HG03354 (cell line): ENCODE measurements around the gene CEP57.
"Not testable (repeated sequence)": the region's sequence is repeated elsewhere in the genome, so short reads cannot be mapped to it uniquely, and the experiment has no call there.

Experiments used
- ATAC-seq: cut with Tn5 transposase; IDR thresholded peaks from one replicate; pipeline ENCODE4 v1.9.1; 2021; ENCODE audit warnings: mild to moderate bottlenecking; ENCODE audit not compliant: unreplicated experiment, poor library complexity, severe bottlenecking

Gene CEP57

DNA sequence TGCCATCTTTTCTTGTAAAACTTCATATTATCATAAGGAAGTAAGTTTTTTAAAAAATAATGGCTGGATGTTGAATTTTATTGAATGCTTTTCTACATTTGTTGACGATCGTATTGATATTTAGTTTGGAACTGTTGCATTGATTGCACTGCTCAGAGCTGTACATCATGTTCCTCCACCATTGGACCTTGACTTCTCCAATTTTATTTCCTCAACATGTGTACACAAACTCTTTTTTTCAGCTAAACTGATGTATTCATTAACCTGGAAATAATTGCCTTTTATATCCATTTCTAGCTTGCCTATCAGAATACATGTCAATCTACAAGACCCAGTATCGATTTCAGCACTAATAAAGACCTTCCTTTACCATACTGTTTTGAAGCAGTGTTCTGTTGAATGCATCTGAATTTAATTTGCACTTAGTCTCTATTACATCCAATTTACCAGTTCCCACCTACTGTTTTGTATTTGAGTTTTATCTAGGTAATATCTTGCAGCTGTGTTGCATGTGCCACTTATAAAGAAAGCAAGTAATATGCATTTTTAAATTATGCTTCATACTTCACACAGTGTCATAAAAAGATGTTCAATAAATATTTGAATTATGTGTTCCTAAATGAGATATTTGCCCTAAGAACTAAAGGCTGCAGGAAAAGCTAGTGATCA is 5.5 kb downstream of the CEP57 start:
- ATAC-seq: no peak

DNA sequence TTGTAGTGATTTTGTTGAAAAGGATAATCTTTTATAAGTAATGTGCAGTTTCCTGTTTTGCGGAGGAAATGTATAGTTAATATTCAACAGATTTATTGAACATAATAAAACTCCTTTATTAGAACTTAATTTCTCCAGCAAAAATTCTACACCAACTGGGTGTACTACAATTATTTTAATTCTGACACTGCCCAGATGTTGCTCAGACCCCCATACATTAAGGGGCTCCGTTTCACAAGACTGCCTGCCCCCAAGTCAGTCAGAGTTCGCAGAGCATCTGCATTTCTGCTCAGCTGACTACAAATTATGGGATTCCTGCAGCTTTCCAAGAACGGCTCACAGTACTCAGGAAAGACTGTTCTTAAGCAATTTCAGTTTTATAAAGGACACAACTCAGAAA is 6.2 kb downstream of the CEP57 start:
- ATAC-seq: no peak

DNA sequence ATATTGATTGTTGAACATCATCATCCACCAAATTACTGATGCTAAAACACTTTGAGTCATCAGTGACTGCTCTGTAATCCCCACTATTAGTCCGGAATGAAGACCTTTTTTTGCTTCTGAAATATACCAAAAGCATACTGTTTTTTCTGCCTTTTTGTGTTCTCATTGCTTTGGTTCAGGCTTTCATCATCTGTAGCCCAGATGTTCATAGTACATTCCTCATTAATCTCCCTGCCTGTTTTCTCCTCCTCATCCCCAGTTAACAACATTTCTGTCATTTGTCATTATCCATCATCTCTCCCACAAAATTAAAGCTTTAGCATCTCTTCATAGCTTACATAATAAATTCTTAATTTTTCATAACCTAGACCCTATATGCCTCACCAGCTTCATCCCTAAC is 9.2 kb downstream of the CEP57 start:
- ATAC-seq: no peak

DNA sequence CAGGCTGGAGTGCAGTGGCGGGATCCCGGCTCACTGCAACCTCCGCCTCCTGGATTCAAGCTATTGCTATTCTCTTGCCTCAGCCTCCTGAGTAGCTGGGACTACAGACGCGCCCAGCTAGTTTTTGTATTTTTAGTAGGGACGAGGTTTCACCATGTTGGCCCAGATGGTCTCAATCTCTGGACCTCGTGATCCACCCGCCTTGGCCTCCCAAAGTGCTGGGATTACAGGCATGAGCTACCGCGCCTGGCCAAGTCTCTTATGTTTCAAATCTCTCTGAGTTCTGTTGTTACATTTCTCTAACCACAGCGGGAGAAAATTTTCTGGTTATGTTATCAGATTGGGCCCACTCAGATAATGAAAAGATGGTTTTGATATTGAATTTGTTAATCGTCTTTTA is 10.1 kb downstream of the CEP57 start:
- ATAC-seq: no peak

DNA sequence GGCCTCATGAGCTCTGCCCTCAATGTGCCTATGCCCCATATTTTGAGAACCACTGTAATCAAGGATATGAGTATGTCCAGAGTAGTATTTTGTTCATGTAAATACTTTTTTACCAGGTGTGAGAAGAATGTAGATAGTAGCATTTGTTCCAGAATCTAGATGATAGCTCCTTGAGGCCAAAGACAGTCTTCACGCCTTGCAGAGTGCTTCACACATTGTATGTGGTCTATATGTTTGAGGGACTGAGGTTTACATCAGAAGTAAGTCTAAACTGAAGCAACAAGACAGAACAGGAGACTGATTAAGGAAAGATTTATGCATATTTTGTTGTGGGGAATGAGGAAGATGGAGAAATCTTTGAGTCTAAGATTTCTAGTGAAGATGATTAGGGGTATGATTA is 12.5 kb downstream of the CEP57 start:
- ATAC-seq: no peak

DNA sequence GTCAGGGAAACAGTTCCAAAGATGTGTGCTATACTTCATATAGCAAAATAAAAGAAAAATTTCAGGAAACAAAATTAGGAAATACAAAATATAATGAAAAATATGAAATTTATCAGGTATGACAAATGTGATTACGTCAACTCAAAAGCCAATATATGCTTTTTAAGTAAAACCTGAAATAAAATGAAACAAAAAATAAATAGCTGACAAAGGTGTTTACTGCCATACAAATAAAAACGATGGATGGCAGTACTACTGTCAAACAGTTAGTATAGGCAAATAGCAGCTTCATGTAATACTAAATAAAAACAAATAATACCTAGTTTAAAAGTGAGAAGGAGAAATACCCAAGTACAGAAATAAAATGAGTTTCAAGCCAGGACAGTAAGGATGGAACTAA is 13.7 kb downstream of the CEP57 start:
- no peak for ATAC-seq

DNA sequence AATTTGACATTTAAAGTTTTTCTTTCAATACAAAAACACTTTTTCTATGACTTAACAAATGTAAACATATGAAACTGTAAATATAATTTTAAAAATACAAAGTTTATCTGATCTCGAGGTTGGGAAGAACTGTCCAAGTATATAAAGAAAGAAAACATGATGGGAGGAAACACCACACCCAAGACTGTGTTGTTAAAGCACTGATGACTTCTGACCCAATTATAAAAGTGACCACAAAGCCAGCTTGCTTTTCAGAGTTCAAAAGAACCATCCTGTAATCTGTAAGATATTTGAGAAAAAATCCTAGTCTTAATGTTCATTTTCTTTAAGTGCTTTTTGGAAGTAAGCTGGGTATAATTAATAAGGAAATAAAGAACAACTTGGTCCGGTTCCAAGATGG is 15.6 kb downstream of the CEP57 start:
- ATAC-seq: no peak

DNA sequence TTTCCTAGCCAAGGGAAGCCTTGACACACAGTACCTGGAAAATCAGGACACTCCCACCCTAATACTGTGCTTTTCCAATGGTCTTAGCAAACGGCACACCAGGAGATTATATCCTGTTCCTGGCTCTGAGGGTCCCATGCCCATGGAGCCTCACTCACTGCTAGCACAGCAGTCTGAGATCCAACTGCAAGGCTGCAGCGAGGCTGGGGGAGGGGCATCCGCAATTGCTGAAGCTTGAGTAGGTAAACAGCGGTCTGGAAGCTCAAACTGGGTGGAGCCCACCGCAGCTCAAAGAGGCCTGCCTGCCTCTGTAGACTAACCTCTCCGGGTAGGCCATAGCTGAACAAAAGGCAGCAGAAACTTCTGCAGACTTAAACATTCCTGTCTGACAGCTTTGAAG is 16.2 kb downstream of the CEP57 start:
- ATAC-seq: not testable (repeated sequence)

DNA sequence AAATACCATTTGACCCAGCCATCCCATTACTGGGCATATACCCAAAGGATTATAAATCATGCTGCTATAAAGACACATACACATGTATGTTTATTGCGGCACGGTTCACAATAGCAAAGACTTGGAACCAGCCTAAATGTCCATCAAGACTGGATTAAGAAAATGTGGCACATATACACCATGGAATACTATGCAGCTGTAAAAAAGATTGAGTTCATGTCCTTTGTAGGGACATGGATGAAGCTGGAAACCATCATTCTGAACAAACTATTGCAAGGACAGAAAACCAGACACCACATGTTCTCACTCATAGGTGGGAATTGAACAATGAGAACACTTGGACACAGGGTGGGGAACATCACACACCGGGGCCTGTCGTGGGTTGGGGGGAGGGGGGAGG is 20.8 kb downstream of the CEP57 start:
- ATAC-seq: not testable (repeated sequence)

DNA sequence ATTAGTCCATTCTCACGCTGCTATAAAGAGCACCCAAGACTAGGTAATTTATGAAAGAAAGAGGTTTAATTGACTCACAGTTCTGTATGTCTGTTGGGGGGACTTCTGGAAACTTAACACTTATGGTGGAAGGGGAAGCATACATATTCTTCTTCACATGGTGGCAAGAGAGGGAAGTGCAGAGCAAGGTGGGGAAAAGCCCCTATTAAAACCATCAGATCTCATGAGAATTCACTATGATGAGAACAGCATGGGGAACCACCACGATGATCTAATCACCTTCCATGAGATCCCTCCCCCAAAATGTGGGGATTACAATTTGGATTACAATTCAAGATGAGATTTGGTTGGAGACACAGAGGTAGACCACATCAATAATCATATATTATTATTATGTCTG is 25.7 kb downstream of the CEP57 start:
- ATAC-seq: no peak

DNA sequence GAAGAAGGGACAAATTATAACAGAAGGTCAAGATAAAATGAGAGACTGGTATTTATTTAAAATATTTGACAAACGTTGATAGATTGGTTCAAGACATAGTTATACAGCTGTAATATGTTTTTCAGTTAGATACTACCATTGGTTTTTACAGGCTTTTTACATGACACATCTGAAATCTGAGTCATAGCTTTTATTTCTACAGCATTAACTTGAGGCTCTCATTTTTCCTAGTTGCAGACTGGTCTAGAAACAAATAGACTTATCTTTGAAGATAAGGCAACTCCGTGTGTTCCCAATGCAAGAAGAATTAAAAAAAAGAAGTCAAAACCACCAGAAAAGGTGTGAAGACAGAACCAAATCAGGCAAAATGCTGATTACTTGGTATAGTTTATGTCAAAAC is 31.3 kb downstream of the CEP57 start:
- ATAC-seq: no peak

DNA sequence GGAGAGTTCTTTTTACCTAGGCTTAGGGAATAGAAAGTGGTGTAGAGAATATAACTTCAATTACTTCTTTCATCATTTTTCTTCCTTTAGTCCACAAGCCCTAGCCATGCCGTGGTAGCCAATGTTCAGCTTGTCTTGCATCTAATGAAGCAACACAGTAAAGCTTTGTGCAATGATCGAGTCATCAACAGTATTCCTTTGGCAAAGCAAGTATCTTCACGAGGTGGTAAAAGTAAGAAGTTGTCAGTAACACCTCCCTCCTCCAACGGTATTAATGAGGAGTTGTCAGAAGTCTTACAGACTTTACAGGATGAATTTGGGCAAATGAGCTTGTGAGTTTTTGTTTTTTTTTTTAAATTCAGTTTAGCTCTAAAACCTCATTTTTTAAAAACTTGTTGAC is 37.4 kb downstream of the CEP57 start:
- no peak for ATAC-seq

DNA sequence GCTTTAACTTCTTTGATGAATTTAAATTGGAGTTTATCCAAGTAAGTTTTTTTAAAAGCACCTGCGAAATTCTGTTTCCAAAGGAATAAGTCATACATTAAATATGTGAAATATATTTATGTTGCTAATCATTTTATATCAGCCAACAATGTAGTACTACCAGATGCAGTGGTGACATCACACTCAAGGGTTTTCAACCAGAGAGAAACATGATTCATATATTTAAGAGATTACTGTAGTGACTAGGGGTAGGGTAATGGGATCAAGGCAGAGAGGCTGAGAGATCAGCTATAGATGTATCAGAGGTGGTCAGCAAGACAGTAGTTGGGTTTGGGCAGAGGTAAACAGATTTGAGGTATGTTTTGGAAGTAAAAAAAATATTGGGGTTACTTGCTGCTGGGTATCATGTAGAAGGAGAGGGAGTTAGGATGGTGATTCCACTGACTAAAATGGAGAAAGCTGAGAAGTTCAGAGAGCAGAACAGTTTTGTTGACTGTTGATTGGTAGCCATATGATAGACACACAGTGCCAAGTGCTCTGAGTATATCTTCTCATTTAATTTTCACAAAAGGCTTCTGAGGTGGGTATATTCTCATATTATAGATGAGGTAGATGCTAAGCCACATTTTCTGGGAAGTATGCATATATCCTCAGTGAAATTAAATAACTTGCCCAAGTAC is 39.4 kb downstream of the CEP57 start:
- no peak for ATAC-seq

DNA sequence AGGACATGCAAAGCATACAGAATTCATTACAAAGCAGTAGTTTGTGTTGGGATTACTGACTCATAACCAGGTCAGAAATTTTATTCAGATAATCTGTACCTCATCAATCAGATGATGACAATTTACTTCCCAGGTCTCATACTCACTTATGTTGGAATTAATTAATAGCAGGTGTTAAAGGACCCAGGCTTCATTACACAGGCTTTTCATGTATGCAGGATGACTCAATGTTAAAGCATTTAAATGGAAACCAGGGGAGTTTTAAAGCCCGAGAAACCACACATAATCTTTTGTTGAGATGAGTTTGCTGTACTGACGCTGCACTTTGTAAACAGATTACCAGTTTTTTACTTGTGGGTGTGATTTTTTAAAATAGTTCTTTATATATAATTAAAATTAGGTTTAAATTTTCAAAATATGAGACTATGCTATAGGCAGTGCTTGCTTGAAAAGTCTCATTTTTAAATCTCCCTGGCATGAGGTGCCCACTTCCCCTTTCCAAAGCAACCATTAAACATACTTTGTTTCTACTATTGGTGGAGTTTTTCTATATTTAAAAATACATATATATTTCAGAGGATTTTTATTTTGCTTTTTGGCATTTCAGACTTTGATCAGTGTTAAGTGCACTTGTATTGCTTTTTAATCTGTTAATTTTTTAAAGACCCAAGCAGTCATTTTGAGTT is 41.0 kb downstream of the CEP57 start:
- ATAC-seq: no peak

DNA sequence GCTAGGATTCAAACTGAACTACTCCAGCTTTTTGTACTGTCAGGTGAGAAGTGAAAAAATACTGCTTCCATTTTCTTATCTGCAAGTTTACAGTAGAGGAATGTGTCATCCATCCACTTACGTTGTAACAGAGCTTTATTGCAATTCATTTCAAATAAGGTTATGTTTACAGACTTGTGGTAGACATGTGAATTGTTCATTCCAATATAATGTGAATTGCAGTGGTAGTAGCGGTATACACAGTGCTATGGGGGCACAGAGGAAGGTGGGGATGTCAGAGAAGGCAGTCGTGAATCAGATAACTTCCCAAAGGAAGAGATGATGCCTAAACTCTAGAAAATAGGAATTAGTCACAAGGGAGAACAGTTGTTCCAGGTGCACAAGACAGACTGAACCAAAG is 42.5 kb downstream of the CEP57 start:
- no peak for ATAC-seq

DNA sequence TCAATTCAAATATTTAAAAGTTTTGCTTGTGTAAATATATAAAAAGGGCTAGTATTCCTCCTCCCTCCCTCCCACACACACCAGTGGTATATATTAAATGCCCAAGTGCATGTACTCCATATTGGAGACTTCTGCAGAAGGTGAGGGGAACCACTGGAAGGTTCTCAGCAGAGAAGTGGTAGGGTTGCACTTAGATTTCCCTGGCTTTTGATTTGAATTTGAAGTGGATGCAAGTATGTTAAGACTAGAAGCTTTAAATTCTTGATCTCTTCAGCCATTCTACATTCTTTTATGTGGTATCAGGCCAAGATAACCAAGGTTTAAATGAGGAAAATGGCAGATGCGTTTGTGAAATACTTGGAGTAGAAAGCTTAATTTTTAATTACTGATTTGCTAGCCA is 43.1 kb downstream of the CEP57 start:
- ATAC-seq: no peak

DNA sequence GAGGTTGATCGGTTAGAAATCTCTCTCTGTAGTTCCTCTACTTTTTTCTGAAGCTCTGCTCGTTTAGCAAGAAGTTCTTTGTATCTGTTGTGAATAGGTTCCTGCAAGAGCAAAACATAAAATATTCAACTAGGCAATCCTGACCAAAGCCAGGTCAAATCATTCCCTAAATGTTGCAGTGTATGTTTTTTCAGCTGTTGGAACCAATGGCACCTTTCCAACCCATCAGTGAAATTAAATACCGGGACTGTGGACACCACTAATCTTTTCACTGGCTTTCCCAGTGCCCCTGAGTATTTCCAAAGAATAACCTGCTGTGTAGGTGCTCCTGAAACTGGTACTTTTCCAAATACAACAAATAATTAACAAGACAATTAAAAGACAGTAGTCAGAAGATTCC is 45.1 kb downstream of the CEP57 start:
- ATAC-seq: no peak

DNA sequence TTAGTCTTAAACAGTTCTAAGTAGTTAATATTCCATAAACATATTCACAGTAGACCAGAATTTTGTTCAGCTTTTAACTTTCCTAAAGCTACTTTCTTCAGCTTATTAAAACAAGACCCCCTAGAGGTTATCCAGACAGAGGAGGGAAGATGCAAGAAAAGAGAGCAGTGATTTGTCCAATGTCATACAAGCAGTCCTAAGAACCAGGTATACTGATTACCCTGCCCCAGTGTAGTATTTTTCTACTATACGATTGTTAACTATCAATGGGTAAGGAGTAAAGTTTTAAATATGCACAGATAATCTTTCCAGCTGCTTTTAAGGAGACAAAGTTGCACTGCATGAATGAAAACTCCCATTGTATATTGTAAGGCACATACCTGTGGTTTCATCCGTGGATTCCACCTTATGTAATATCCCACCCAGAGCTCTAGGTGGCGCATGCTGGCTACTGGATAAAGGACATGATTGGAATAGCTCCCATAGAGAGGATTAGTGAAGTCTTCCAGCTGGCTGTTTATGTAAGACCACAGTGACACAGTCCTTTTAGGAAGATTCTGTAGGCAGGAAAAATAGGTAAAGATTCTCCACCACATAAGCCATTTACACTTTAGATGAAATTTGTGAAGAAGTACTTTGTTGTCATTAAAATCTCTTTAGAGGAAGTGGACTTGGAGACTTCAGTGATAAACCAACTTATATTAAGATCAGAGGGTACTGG is 45.6 kb downstream of the CEP57 start:
- ATAC-seq: peak; percentile 91

DNA sequence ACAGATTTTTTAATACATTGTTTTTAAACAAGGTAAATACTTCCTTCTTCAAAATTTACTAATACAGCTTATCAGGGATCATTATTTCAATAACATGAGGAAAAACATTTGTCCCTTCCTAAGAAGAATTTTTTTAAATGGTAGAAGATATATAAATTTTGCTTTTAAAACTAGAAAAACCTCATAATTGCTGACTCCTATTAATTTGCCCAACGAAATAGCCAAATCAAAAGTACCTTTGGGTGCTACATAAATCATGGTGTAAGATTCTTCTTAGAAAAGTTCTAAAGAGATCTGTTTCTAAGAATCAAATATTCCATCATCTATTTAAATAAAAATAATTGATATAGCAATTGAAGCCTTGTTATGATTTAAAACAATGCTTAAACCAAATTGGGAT is 54.9 kb downstream of the CEP57 start:
- no peak for ATAC-seq

DNA sequence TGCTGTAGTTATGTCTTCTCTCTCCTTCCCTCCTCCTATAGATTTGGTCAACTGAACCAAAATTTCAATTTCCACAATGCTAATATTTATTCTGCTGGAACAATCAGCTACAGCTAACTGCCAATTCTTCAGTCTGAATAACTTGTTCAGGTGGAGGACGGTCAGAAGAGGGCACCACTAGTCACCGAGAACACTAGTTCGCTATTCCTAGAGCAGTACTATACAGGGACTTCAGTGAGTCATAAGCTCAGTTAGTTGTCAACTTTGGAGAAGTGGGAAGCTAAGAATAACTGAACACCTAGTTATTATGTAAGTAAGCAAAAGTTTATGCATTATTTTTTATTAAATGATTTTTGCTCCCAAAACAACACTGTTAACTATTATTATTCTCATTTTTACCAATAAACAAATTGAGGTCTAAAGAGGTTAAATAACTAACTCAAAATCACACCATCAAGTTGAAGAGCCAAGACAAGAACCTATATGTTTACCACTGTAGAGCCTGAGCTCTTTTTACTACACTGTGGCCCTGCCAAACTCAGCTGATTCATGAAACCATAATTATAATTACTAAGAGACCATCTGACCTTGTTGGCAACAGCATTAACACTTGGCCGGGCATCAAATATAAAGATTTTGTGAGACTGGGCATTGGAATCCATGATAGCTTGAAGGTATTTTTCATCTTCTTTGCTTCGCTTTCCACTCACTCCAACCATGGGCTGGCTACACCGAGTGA is 59.0 kb downstream of the CEP57 start:
- peak; percentile 67 for ATAC-seq
